ENCODE results near the gene RNF144B.
"Not testable (repeated sequence)": the region's sequence is repeated elsewhere in the genome, so short reads cannot be mapped to it uniquely, and the experiment has no call there.

RNF144B gene

GRCh38 chr6:18451756-18452155 lies 64.6 kb downstream of the RNF144B start:
- DNase-seq, result no peak

- DNase-seq, result no peak
These were observed 67.3 kb downstream of the RNF144B start for GRCh38 chr6:18454446-18454845.

- no peak for DNase-seq
These were observed 70.1 kb downstream of the RNF144B start for GRCh38 chr6:18457065-18457737.

GRCh38 chr6:18458086-18458485 lies 70.9 kb downstream of the RNF144B start:
- not testable (repeated sequence) for DNase-seq

- DNase-seq, result no peak
These were observed 76.3 kb downstream of the RNF144B start for GRCh38 chr6:18463429-18463828.

- no peak for DNase-seq
These were observed 77.0 kb downstream of the RNF144B start for GRCh38 chr6:18464176-18464575.

GRCh38 chr6:18465410-18466154 lies 78.4 kb downstream of the RNF144B start:
- DNase-seq, result no peak

- no peak for DNase-seq
These were observed 80.8 kb downstream of the RNF144B start for GRCh38 chr6:18467741-18468502.

- DNase-seq, result no peak
These were observed 81.3 kb downstream of the RNF144B start for GRCh38 chr6:18468503-18468843.

- no peak for DNase-seq
These were observed 82.4 kb downstream of the RNF144B start for GRCh38 chr6:18469536-18469935.

- DNase-seq, result no peak
These were observed 84.2 kb downstream of the RNF144B start for GRCh38 chr6:18471232-18471964.

GRCh38 chr6:18472941-18473340 lies 85.8 kb downstream of the RNF144B start:
- DNase-seq, result no peak

GRCh38 chr6:18473755-18474154 lies 86.6 kb downstream of the RNF144B start:
- no peak for DNase-seq

- peak; percentile 20 for DNase-seq
These were observed 90.3 kb downstream of the RNF144B start for GRCh38 chr6:18477301-18477941.

GRCh38 chr6:18478610-18479009 lies 91.5 kb downstream of the RNF144B start:
- DNase-seq, result no peak

- no peak for DNase-seq
These were observed 94.7 kb downstream of the RNF144B start for GRCh38 chr6:18481870-18482269.

- DNase-seq, result no peak
These were observed 98.7 kb downstream of the RNF144B start for GRCh38 chr6:18485660-18486435.

- DNase-seq, result peak; percentile 15
These were observed 100.9 kb downstream of the RNF144B start for GRCh38 chr6:18488004-18488403.

GRCh38 chr6:18488526-18489270 lies 101.5 kb downstream of the RNF144B start:
- no peak for DNase-seq

- no peak for DNase-seq
These were observed 102.2 kb downstream of the RNF144B start for GRCh38 chr6:18489335-18489734.

Measured in eye (tissue), 1 donor.